Spleen (tissue), 7 donors: ENCODE results near the gene MEGF6.

Source experiments
- POLR2A ChIP-seq, 3 donors: fragments of 450-650 bp; IDR thresholded peaks; one replicate each; pipeline ENCODE4 v1.5.1; 2017; ENCODE audit warnings: antibody characterized with exemption in 3 of 3, mild to moderate bottlenecking in 1 of 3
- TF ChIP-seq, protein P1 (sequence below), 11 experiments: fragments of 200-600 bp in 7 of 11; fragments of 450-650 bp in 4 of 11; sonication (generic) in 4 of 11; IDR thresholded peaks in 8 of 11; conservative IDR thresholded peaks in 3 of 11; 1 replicate in 7 of 11; 2 replicates in 4 of 11; pipeline versions ENCODE4 v1.4.0 to v1.8.0; 2016 to 2021; ENCODE audit warnings: antibody characterized with exemption in 11 of 11, inconsistent platforms in 4 of 11, mild to moderate bottlenecking in 1 of 11
- donor health status: DM: no; HTN: no; CAD: no; lungs with moderate emphysema.
- donor health status: DM: no; HTN: no; CAD: no.
- donor health status: DM: no; HTN: no; CAD: no.

DNA sequence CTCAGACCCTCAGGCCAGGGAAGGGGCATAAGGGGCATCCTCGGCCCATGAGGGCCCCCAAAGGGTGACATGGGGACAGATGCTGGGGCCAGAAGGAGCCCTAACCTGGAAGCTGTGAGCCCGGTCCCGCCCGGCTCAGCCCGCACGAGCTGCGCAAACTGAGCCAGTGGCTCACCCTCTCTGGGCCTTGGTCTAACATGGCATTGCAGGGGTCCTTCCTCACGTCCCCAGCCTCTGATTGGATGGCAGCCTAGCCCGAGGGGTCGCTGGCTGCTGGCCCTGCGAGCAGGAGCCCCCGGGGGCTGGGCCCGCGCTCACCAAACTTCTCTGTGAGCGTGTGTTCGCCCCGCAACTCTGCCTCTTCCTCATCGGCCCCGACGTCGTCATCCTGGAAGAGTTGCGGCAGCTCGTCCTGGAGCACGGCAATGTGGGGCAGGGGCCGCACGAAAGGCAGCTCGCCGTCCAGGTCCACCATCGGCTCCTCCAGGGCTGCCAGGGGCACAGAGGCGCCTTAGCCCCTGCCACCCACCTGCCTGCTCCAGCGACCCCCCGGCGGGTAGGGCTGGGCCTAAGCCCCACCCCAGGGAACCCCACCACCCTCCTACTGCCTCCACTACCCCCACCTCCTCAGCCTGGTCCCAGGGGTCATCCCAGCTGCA is 102.4 kb downstream of the MEGF6 start:
- TF ChIP-seq, protein P1, sequence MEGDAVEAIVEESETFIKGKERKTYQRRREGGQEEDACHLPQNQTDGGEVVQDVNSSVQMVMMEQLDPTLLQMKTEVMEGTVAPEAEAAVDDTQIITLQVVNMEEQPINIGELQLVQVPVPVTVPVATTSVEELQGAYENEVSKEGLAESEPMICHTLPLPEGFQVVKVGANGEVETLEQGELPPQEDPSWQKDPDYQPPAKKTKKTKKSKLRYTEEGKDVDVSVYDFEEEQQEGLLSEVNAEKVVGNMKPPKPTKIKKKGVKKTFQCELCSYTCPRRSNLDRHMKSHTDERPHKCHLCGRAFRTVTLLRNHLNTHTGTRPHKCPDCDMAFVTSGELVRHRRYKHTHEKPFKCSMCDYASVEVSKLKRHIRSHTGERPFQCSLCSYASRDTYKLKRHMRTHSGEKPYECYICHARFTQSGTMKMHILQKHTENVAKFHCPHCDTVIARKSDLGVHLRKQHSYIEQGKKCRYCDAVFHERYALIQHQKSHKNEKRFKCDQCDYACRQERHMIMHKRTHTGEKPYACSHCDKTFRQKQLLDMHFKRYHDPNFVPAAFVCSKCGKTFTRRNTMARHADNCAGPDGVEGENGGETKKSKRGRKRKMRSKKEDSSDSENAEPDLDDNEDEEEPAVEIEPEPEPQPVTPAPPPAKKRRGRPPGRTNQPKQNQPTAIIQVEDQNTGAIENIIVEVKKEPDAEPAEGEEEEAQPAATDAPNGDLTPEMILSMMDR (IDR thresholded peaks at IDR 0.05 in 8 of 11, conservative IDR thresholded peaks at IDR 0.05 in 3 of 11), result no peak
- TF ChIP-seq POLR2A (IDR thresholded peaks at IDR 0.05), result no peak
